Adipocyte (in vitro differentiated cells): ENCODE data around the gene ZNF844.
"Not testable (repeated sequence)": the region's sequence is repeated elsewhere in the genome, so short reads cannot be mapped to it uniquely, and the experiment has no call there.

ENCODE experiments used
- DNase-seq: peaks from one replicate; pipeline ENCODE4 v3.0.0-alpha.2; 2015; ENCODE audit warnings: low read depth
- H3K27me3 ChIP-seq: replicated peaks from 2 replicates; pipeline ENCODE4 v1.7.0; 2013; ENCODE audit warnings: mild to moderate bottlenecking, low read length, moderate library complexity; ENCODE audit not compliant: control insufficient read depth, insufficient read depth
- H3K36me3 ChIP-seq: 2 replicates; pipeline ENCODE4 v1.7.0; 2013; ENCODE audit warnings: low read length, mild to moderate bottlenecking, moderate library complexity; ENCODE audit not compliant: control insufficient read depth, insufficient read depth, severe bottlenecking
- H3K4me1 ChIP-seq: 2 replicates; pipeline ENCODE4 v1.7.0; 2013; ENCODE audit warnings: mild to moderate bottlenecking, low read length, moderate library complexity; ENCODE audit not compliant: control insufficient read depth, insufficient read depth
- H3K4me3 ChIP-seq: 2 replicates; pipeline ENCODE4 v1.7.0; 2013; ENCODE audit warnings: mild to moderate bottlenecking, low read length, moderate library complexity
- H3K9ac ChIP-seq: 2 replicates; pipeline ENCODE4 v1.7.0; 2013; ENCODE audit warnings: mild to moderate bottlenecking, low read length, moderate library complexity
- H3K9me3 ChIP-seq: 2 replicates; pipeline ENCODE4 v1.7.0; 2013; ENCODE audit warnings: mild to moderate bottlenecking, low read length, moderate library complexity; ENCODE audit not compliant: control insufficient read depth

The ZNF844 gene

GRCh38 chr19:12052497-12053169, 11.9 kb upstream of the ZNF844 start, which contains the start of gene ZNF878:
TSS of gene ZNF878 (minus strand) at chr19:12052961. CDS start at chr19:12052801, 160 bp downstream.
- Histone ChIP-seq H3K27me3 (peaks cover 7% of the 10 kb centered on the region), H3K4me3 (peak within 1 kb of the TSS; percentile 87), H3K4me1 (peaks cover 5% of the 10 kb centered on the region), H3K9me3 (no peaks in the 10 kb centered on the region), H3K9ac (peak within 1 kb of the TSS; percentile 68), H3K36me3 (no peaks in the 10 kb centered on the region)
- peak; percentile 94 for DNase-seq

DNA sequence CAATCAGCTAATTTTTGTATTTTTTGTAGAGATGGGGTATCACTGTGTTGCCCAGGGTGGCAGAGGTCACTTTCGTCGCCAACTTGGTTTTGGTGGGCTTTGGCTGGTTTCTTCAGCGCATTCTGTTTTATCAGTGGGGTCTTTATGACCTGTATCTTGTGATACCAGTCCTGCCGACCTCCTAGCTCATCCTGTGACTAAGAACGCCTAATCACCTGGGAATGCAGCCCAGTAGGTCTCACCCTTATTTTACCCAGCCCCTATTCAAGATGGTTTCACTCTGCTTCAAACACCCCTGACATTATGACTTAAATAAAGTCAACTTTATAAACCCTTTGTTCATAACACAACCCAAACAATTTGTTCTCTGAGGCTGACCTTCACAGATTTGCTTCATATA, 8.7 kb upstream of the ZNF844 start:
- H3K4me3 ChIP-seq: no peak overlapping the region
- H3K9ac ChIP-seq: no peak overlapping the region
- H3K36me3 ChIP-seq: no peaks in the 10 kb centered on the region
- H3K4me1 ChIP-seq: peaks cover 5% of the 10 kb centered on the region
- DNase-seq: no peak
- no peaks in the 10 kb centered on the region for H3K9me3 ChIP-seq
- peaks cover 7% of the 10 kb centered on the region for H3K27me3 ChIP-seq

GRCh38 chr19:12075538-12076139, 11.1 kb downstream of the ZNF844 start:
- no peak for DNase-seq
- peaks cover 98% of the 10 kb centered on the region for H3K9me3 ChIP-seq
- H3K36me3 ChIP-seq: peaks cover 74% of the 10 kb centered on the region
- no peaks in the 10 kb centered on the region for H3K4me1 ChIP-seq
- no peak overlapping the region for H3K9ac ChIP-seq
- H3K27me3 ChIP-seq: no peaks in the 10 kb centered on the region
- peak overlapping the region; percentile 53 for H3K4me3 ChIP-seq

DNA sequence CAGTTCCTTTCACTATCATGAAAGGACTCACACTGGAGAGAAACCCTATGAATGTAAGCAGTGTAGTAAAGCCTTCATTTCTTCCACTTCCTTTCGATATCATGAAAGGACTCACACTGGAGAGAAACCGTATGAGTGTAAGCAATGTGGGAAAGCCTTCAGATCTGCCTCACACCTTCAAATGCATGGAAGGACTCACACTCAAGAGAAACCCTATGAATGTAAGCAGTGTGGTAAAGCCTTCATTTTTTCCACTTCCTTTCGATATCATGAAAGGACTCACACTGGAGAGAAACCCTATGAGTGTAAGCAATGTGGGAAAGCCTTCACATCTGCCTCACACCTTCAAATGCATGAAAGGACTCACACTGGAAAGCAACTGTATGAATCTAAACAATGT, 11.8 kb downstream of the ZNF844 start:
- Histone ChIP-seq H3K9me3 (peaks cover 98% of the 10 kb centered on the region), H3K36me3 (peaks cover 67% of the 10 kb centered on the region), H3K4me3 (peak overlapping the region; percentile 53)
- H3K4me1 ChIP-seq, H3K27me3 ChIP-seq, H3K9ac ChIP-seq, DNase-seq: not testable (repeated sequence)

DNA sequence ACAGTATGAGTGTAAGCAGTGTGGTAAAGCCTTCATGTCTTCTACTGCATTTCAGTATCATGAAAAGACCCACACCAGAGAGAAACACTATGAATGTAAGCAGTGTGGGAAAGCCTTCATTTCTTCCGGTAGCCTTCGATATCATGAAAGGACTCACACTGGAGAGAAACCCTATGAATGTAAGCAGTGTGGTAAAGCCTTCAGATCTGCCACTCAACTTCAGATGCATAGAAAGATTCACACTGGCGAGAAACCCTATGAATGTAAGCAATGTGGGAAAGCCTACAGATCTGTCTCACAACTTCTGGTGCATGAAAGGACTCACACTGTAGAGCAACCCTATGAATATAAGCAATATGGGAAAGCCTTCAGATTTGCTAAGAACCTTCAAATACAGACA, 12.8 kb downstream of the ZNF844 start:
- Histone ChIP-seq H3K4me3 (peak overlapping the region; percentile 53), H3K36me3 (peaks cover 62% of the 10 kb centered on the region), H3K9me3 (peaks cover 93% of the 10 kb centered on the region)

GRCh38 chr19:12083336-12083735, 18.8 kb downstream of the ZNF844 start:
- not testable (repeated sequence) for H3K4me1 ChIP-seq, H3K9ac ChIP-seq, DNase-seq, H3K4me3 ChIP-seq, H3K27me3 ChIP-seq
- H3K36me3 ChIP-seq: peaks cover 12% of the 10 kb centered on the region
- H3K9me3 ChIP-seq: peaks cover 49% of the 10 kb centered on the region

More for the DNA sequence above, 12.8 kb downstream of the ZNF844 start:
- Histone ChIP-seq H3K27me3 (no peaks in the 10 kb centered on the region), H3K4me1 (no peaks in the 10 kb centered on the region), H3K9ac (no peak overlapping the region)
- DNase-seq: no peak

GRCh38 chr19:12085074-12085818, 20.7 kb downstream of the ZNF844 start:
- H3K9me3 ChIP-seq: peaks cover 31% of the 10 kb centered on the region
- H3K4me1 ChIP-seq: no peaks in the 10 kb centered on the region
- no peaks in the 10 kb centered on the region for H3K27me3 ChIP-seq
- H3K36me3 ChIP-seq: peaks cover 2% of the 10 kb centered on the region
- H3K9ac ChIP-seq: no peak overlapping the region
- no peak overlapping the region for H3K4me3 ChIP-seq
- no peak for DNase-seq

DNA sequence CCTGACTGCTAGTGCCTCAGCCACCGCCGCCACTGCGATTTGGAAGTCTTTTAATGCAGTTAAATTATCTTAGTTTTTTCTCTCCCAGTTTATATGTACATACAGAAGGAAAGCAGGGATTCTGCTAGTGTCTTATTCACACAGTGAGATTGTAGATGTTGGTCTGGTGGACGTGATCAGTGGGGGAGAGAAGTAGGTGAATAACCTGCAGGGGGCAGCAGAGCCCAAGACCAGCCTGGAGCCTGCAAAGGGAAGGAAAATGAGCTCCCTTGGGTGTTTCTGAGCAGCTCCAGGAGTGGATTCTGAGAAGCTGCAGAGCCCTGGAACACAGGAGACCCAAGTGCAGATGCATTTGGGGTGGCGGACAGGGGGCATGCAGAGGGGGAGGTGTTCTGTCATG, 26.3 kb downstream of the ZNF844 start:
- H3K4me3 ChIP-seq: no peak overlapping the region
- H3K4me1 ChIP-seq: peaks cover 8% of the 10 kb centered on the region
- H3K9ac ChIP-seq: no peak overlapping the region
- peak; percentile 81 for DNase-seq
- no peaks in the 10 kb centered on the region for H3K36me3 ChIP-seq
- H3K27me3 ChIP-seq: no peaks in the 10 kb centered on the region
- H3K9me3 ChIP-seq: no peaks in the 10 kb centered on the region

DNA sequence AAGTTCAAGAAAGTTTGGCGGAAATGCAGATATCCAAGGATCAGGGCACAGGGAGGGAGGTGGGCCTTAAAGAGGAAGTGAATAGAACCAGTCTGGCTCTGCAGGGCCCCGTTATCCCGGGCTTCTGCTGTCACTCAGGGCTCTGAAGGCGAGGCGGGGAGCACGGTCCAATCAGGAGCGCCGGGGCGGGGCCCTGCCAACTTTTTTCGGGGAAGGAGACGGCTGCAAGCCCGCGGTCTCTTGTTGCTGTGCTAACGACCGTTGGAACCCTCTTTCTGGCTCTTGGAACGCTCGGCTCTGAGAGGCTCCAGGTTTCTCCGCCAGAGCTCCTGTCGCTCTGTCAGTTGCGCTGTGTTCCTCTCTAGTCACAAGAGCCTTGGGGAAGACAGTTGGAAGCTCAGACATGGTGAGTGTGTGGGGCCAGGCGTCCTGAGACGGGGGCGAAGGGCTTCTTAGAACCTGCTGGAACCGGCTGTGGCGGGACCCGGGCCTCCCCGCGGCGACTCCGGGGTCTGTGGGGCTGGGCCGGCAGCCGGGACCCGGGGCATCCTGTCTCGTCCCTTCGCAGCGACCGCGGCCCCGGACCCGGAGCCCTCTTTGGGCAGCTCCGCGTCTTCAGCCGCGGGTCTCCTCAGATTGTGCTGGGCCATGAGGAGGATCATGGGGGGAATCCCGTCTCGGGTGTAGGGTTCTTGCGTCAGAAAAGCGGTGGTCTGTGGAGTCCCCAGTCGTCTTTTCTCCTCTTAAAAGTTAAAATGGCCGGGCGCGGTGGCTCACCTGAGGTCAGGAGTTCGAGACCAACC, 27.7 kb downstream of the ZNF844 start:
- DNase-seq: peak; percentile 94
- Histone ChIP-seq H3K4me1 (peaks cover 9% of the 10 kb centered on the region), H3K9ac (peak overlapping the region; percentile 90), H3K9me3 (no peaks in the 10 kb centered on the region), H3K36me3 (no peaks in the 10 kb centered on the region), H3K27me3 (no peaks in the 10 kb centered on the region), H3K4me3 (peak overlapping the region; percentile 93)

- DNase-seq: peak; percentile 48
- Histone ChIP-seq H3K9me3 (no peaks in the 10 kb centered on the region), H3K4me3 (peak overlapping the region; percentile 93), H3K27me3 (no peaks in the 10 kb centered on the region), H3K36me3 (peaks cover under 1% of the 10 kb centered on the region), H3K4me1 (peaks cover 9% of the 10 kb centered on the region), H3K9ac (peak overlapping the region; percentile 90)
Observed at GRCh38 chr19:12092956-12093355, 28.4 kb downstream of the ZNF844 start.

DNA sequence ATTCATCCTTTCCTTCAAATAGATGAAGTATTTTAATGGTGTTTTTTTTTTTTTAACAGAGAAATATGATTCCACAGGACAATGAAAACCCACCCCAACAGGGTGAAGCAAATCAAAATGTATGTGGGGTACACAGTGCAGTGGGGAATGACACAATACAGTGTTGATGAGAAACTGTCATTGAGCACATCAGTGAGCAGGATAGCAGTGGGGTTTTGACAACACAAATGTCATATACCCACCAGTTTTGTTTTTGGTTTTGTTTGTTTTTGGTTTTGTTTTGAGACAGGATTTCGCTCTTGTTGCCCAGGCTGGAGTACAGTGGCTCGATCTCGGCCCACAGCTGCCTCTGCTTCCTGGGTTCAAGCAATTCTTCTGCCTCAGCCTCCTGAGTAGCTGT, 29.2 kb downstream of the ZNF844 start:
- Histone ChIP-seq H3K4me1 (peaks cover 9% of the 10 kb centered on the region), H3K4me3 (no peak overlapping the region), H3K9ac (no peak overlapping the region), H3K27me3 (no peaks in the 10 kb centered on the region), H3K9me3 (no peaks in the 10 kb centered on the region), H3K36me3 (peaks cover 4% of the 10 kb centered on the region)
- no peak for DNase-seq
